NCI-H2196 treated with DMSO at 0.1 percent for 48 hours (cell line): ENCODE data around the gene KIF9.
"Not testable (repeated sequence)": the region's sequence is repeated elsewhere in the genome, so short reads cannot be mapped to it uniquely, and the experiment has no call there.

Experiments used
- DNase-seq: peaks from one replicate; lab custom pipeline; 2025; ENCODE audit not compliant: unreplicated experiment; lab: John Stamatoyannopoulos, UW

KIF9 gene

GRCh38 chr3:47295322-47295721 is 12.7 kb upstream of the KIF9 start:
- DNase-seq, result no peak

- no peak for DNase-seq
Observed at GRCh38 chr3:47294392-47294791, 11.8 kb upstream of the KIF9 start.

- DNase-seq, result no peak
Observed at GRCh38 chr3:47293822-47294221, 11.2 kb upstream of the KIF9 start.

- not testable (repeated sequence) for DNase-seq
Observed at GRCh38 chr3:47291754-47292420, 9.3 kb upstream of the KIF9 start.

- DNase-seq, result no peak
Observed at GRCh38 chr3:47291158-47291753, 8.7 kb upstream of the KIF9 start.

GRCh38 chr3:47288966-47289910 is 6.6 kb upstream of the KIF9 start:
- no peak for DNase-seq

- no peak for DNase-seq
Observed at GRCh38 chr3:47283591-47284364, 1.2 kb upstream of the KIF9 start.

- DNase-seq, result no peak
Observed at GRCh38 chr3:47283193-47283537, 566 bp upstream of the KIF9 start.

GRCh38 chr3:47280519-47280918 is 2.1 kb downstream of the KIF9 start:
- DNase-seq, result no peak

GRCh38 chr3:47276558-47276957 is 6.0 kb downstream of the KIF9 start:
- DNase-seq, result no peak

- DNase-seq, result no peak
Observed at GRCh38 chr3:47274652-47275051, 7.9 kb downstream of the KIF9 start.

GRCh38 chr3:47273564-47273963 is 9.0 kb downstream of the KIF9 start:
- DNase-seq, result no peak

- no peak for DNase-seq
Observed at GRCh38 chr3:47270526-47270925, 12.1 kb downstream of the KIF9 start.

GRCh38 chr3:47267490-47267824 is 15.1 kb downstream of the KIF9 start:
- DNase-seq, result no peak

GRCh38 chr3:47266709-47267489 is 15.7 kb downstream of the KIF9 start:
- no peak for DNase-seq

GRCh38 chr3:47265725-47266428 is 16.7 kb downstream of the KIF9 start:
- DNase-seq, result no peak

- no peak for DNase-seq
Observed at GRCh38 chr3:47265008-47265407, 17.6 kb downstream of the KIF9 start.

- no peak for DNase-seq
Observed at GRCh38 chr3:47261301-47261700, 21.3 kb downstream of the KIF9 start.

- DNase-seq, result no peak
Observed at GRCh38 chr3:47260605-47261004, 22.0 kb downstream of the KIF9 start.

GRCh38 chr3:47259114-47259513 is 23.5 kb downstream of the KIF9 start:
- DNase-seq, result no peak
